Glutamatergic neuron (in vitro differentiated cells): Measurements from ENCODE around the gene HMG20A. TPM values are rescaled to one million over a fixed set of nuclear protein-coding genes. Genes with fewer than 3 reads are reported as not detected.

Source experiments
- DNase-seq: peaks from one replicate; pipeline ENCODE4 v3.0.0; 2022
- H3K27ac Mint-ChIP-seq: one replicate; pipeline ENCODE4 v1.8.0; 2020; ENCODE audit warnings: mild to moderate bottlenecking, mixed read lengths, inconsistent platforms; ENCODE audit not compliant: unreplicated experiment
- H3K27me3 Mint-ChIP-seq: one replicate; pipeline ENCODE4 v1.8.0; 2020; ENCODE audit warnings: mild to moderate bottlenecking, moderate library complexity, mixed read lengths, inconsistent platforms; ENCODE audit not compliant: unreplicated experiment
- H3K36me3 Mint-ChIP-seq: one replicate; pipeline ENCODE4 v1.8.0; 2020; ENCODE audit warnings: mild to moderate bottlenecking, mixed read lengths, inconsistent platforms; ENCODE audit not compliant: unreplicated experiment
- H3K4me1 Mint-ChIP-seq: one replicate; pipeline ENCODE4 v1.8.0; 2020; ENCODE audit warnings: mild to moderate bottlenecking, low read depth, mixed read lengths, inconsistent platforms; ENCODE audit not compliant: unreplicated experiment
- H3K4me3 Mint-ChIP-seq: one replicate; pipeline ENCODE4 v1.8.0; 2020; ENCODE audit warnings: mild to moderate bottlenecking, mixed read lengths, inconsistent platforms; ENCODE audit not compliant: unreplicated experiment
- H3K9me3 Mint-ChIP-seq: one replicate; pipeline ENCODE4 v1.8.0; 2020; ENCODE audit warnings: mild to moderate bottlenecking, moderate library complexity, mixed read lengths, inconsistent platforms; ENCODE audit not compliant: unreplicated experiment
- CTCF ChIP-seq: fragments of 200-600 bp; sonication (generic); IDR thresholded peaks from one replicate; pipeline ENCODE4 v1.5.0; 2021; ENCODE audit not compliant: partially characterized antibody, unreplicated experiment
- total RNA-seq: library from RNA; stranded (reverse); fragmentation: NEBNext Ultra II Directional; extraction: Animal tissue kit (Norgen Biotek cat#: 25700); gene quantifications from one replicate; pipeline ENCODE4 v1.2.1, GENCODE V29; 2021; ENCODE audit not compliant: unreplicated experiment

The HMG20A gene
- total RNA-seq, 1 donor from 2014 or later, result 62.1 TPM

GRCh38 chr15:77419836-77420609 is 665 bp upstream of the HMG20A start, which contains the start of gene PEAK1:
Gene PEAK1 (minus strand): TSS chr15:77420104. CDS start chr15:77181926, 238,178 bp downstream.
- no peak for TF ChIP-seq CTCF
- H3K4me1 Mint-ChIP-seq, result peaks cover 27% of the 10 kb centered on the region
- peak within 1 kb of the TSS; percentile 98 for H3K27ac Mint-ChIP-seq
- DNase-seq, result peak; percentile 100
- H3K4me3 Mint-ChIP-seq, result peak within 1 kb of the TSS; percentile 99
- peaks cover 5% of the 10 kb centered on the region for H3K27me3 Mint-ChIP-seq
- peaks cover 5% of the 10 kb centered on the region for H3K36me3 Mint-ChIP-seq
- peaks cover 10% of the 10 kb centered on the region for H3K9me3 Mint-ChIP-seq

- Mint-ChIP-seq H3K4me3 (peak overlapping the region; percentile 98), H3K27ac (peak overlapping the region; percentile 98), H3K9me3 (peaks cover 10% of the 10 kb centered on the region), H3K27me3 (peaks cover 5% of the 10 kb centered on the region), H3K36me3 (peaks cover 5% of the 10 kb centered on the region), H3K4me1 (peaks cover 29% of the 10 kb centered on the region)
- TF ChIP-seq CTCF, result no peak
- DNase-seq, result no peak
Measured at GRCh38 chr15:77421370-77421700, 647 bp downstream of the HMG20A start.

- H3K4me3 Mint-ChIP-seq, result no peak overlapping the region
- H3K4me1 Mint-ChIP-seq, result peaks cover 16% of the 10 kb centered on the region
- DNase-seq, result no peak
- H3K27ac Mint-ChIP-seq, result no peak overlapping the region
- H3K9me3 Mint-ChIP-seq, result peaks cover 6% of the 10 kb centered on the region
- H3K27me3 Mint-ChIP-seq, result peaks cover 2% of the 10 kb centered on the region
- H3K36me3 Mint-ChIP-seq, result no peaks in the 10 kb centered on the region
- no peak for TF ChIP-seq CTCF
Measured at GRCh38 chr15:77425104-77425503, 4.4 kb downstream of the HMG20A start.

GRCh38 chr15:77426377-77426776 is 5.7 kb downstream of the HMG20A start:
- Mint-ChIP-seq H3K4me3 (no peak overlapping the region), H3K27me3 (peaks cover under 1% of the 10 kb centered on the region), H3K27ac (no peak overlapping the region), H3K36me3 (no peaks in the 10 kb centered on the region), H3K9me3 (peaks cover 1% of the 10 kb centered on the region), H3K4me1 (peaks cover 16% of the 10 kb centered on the region)
- TF ChIP-seq CTCF, result no peak
- no peak for DNase-seq

- no peak overlapping the region for H3K27ac Mint-ChIP-seq
- H3K36me3 Mint-ChIP-seq, result no peaks in the 10 kb centered on the region
- TF ChIP-seq CTCF, result no peak
- no peaks in the 10 kb centered on the region for H3K27me3 Mint-ChIP-seq
- peaks cover 1% of the 10 kb centered on the region for H3K9me3 Mint-ChIP-seq
- H3K4me1 Mint-ChIP-seq, result peaks cover 15% of the 10 kb centered on the region
- DNase-seq, result no peak
- no peak overlapping the region for H3K4me3 Mint-ChIP-seq
Measured at GRCh38 chr15:77426871-77427270, 6.2 kb downstream of the HMG20A start.
